ENCODE data around the gene ANGPTL4. TPM values are rescaled to one million over a fixed set of nuclear protein-coding genes. Genes with fewer than 3 reads are reported as not detected.

The ANGPTL4 gene
- total and polyA plus RNA-seq, 2 of the 13 experiments (the other 11 are each of a cell fraction or from before 2014, with no cell fraction given): 0.80 to 21.7 TPM

GRCh38 chr19:8421484-8422461, 57.8 kb downstream of the ANGPTL4 start (continued):
- TF ChIP-seq AGO1 (IDR thresholded peaks at IDR 0.05; ENCODE audit: low read depth, low read length, poor library complexity, severe bottlenecking): no peak
- peak; percentile 98 for TF ChIP-seq ZMYM3 (CRISPR knock-in tag; IDR thresholded peaks at IDR 0.05)
- TF ChIP-seq ZNF777 (CRISPR knock-in tag; IDR thresholded peaks at IDR 0.05): 0 out of 2 replicates have a peak, but pooled peaks have one; percentile 34
- no peak for TF ChIP-seq MED13 (CRISPR knock-in tag; IDR thresholded peaks at IDR 0.05)
- TF ChIP-seq ARID4A (CRISPR knock-in tag; IDR thresholded peaks at IDR 0.05; ENCODE audit: borderline replicate concordance): peak; percentile 58; the same call in 1 of the 2 replicates
- no peak for TF ChIP-seq KAT2B (IDR thresholded peaks at IDR 0.05; ENCODE audit: borderline replicate concordance, low read depth, low read length)
- TF ChIP-seq ZNF281 (CRISPR knock-in tag; IDR thresholded peaks at IDR 0.05; ENCODE audit: borderline replicate concordance): no peak
- TF ChIP-seq MXD3 (CRISPR knock-in tag; IDR thresholded peaks at IDR 0.05): no peak
- no peak for TF ChIP-seq ZNF761 (CRISPR knock-in tag; conservative IDR thresholded peaks at IDR 0.05)
- TF ChIP-seq ISL2 (CRISPR knock-in tag; IDR thresholded peaks at IDR 0.05): 0 out of 2 replicates have a peak, but pooled peaks have one; percentile 33
- no peak for TF ChIP-seq ONECUT2 (CRISPR knock-in tag; IDR thresholded peaks at IDR 0.05)
- no peak for TF ChIP-seq ATF5 (CRISPR knock-in tag; IDR thresholded peaks at IDR 0.05; ENCODE audit: low read depth)
- TF ChIP-seq SOX5 (CRISPR knock-in tag; IDR thresholded peaks at IDR 0.05; ENCODE audit: borderline replicate concordance): peak; percentile 41; the same call in 1 of the 2 replicates
- no peak for TF ChIP-seq NR3C1 (CRISPR knock-in tag; IDR thresholded peaks at IDR 0.05)
- no peak; the same call in 1 of the 2 replicates for TF ChIP-seq ZSCAN25 (CRISPR knock-in tag; IDR thresholded peaks at IDR 0.05)
- no peak for TF ChIP-seq MEIS2 (CRISPR knock-in tag; IDR thresholded peaks at IDR 0.05)
- TF ChIP-seq ZNF562 (CRISPR knock-in tag; IDR thresholded peaks at IDR 0.05; ENCODE audit: borderline replicate concordance): no peak
- no peak for TF ChIP-seq FOXA1 (IDR thresholded peaks at IDR 0.05)
- TF ChIP-seq FOXA1 (CRISPR knock-in tag; IDR thresholded peaks at IDR 0.05): peak; percentile 72
- TF ChIP-seq ZBTB7A (CRISPR knock-in tag; IDR thresholded peaks at IDR 0.05): no peak
- TF ChIP-seq HOXA9 (CRISPR knock-in tag; IDR thresholded peaks at IDR 0.05; ENCODE audit: borderline replicate concordance): no peak
- no peak for TF ChIP-seq NPAS2 (CRISPR knock-in tag; IDR thresholded peaks at IDR 0.05; ENCODE audit: borderline replicate concordance)
